K562 (cell line): ENCODE data around the gene ARHGEF4.

Source experiments
- BACH1 ChIP-seq: fragments of 200-800 bp; sonication (Bioruptor generic); IDR thresholded peaks from 2 replicates; pipeline ENCODE4 v1.6.1; 2016; ENCODE audit warnings: missing genetic modification characterization, missing compliant biosample characterization
- REST ChIP-seq, 2 experiments: fragments of 450-650 bp; formaldehyde crosslinking in 1 of 2; IDR thresholded peaks; 2 replicates each; pipeline versions ENCODE4 v1.4.0 to v1.6.1; 2014 to 2020; ENCODE audit warnings: mild to moderate bottlenecking in 2 of 2, borderline replicate concordance in 1 of 2, low read depth in 1 of 2

GRCh38 chr2:131009713-131010475 lies 173.2 kb downstream of the ARHGEF4 start:
- TF ChIP-seq BACH1 (tag) = no peak
- TF ChIP-seq REST (IDR thresholded peaks at IDR 0.05; ENCODE audit: borderline replicate concordance) = no peak
- no peak for TF ChIP-seq REST (CRISPR knock-in tag; IDR thresholded peaks at IDR 0.05; ENCODE audit: low read depth)
